Activated CD4-positive, CD25-positive, alpha-beta regulatory T cell (primary cell): ENCODE results near the gene COL28A1.
A peak's percentile ranks its signal among the peaks of the same experiment; 100 is the strongest.
"Not testable (repeated sequence)": the region's sequence is repeated elsewhere in the genome, so short reads cannot be mapped to it uniquely, and the experiment has no call there.

Experiments
- DNase-seq, 4 experiments: peaks; one replicate each; lab custom pipeline; 2025; lab: John Stamatoyannopoulos, UW

The COL28A1 gene

GRCh38 chr7:7464991-7465765 is 70.5 kb downstream of the COL28A1 start:
- not testable (repeated sequence) for DNase-seq

DNA sequence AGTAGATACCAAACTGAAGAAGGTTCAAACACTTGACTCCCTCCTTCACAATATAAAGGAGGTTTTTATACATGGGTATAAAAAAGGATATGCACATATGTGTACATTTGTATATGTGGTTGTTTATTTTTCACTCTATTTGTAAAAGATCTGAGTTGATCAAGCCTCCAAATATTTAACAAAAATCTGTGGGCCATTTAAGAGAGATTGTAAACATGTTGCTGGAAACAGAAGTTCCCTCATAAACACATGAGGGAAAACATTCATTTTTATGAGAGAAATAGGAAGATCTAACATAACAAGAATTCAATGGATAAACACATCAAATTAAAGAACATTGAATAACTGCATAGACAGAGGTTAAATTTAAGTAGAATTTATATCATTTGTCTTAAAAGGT is 81.7 kb downstream of the COL28A1 start:
- DNase-seq, result no peak

GRCh38 chr7:7452652-7453051 is 83.0 kb downstream of the COL28A1 start:
- no peak for DNase-seq

GRCh38 chr7:7452119-7452518 is 83.6 kb downstream of the COL28A1 start:
- DNase-seq, result no peak

DNA sequence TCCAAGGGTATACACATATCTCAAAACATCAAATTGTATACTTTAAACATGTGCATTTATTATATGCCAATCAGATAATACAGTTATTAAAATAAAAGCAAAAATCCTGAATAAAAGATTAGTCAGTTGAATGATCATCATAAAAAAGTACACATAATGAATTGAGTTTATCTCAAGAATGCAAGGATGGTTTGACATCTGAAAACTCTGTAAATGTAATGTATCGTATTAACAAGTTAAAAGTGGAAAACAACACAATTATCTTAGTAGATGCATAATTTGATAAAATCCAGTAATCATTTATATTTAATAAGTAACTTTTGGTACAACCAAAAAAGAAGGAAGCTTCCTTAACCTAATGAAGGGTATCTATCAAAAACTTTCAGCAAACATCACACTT is 86.6 kb downstream of the COL28A1 start:
- no peak for DNase-seq

GRCh38 chr7:7446616-7447015 is 89.1 kb downstream of the COL28A1 start:
- DNase-seq, result no peak

DNA sequence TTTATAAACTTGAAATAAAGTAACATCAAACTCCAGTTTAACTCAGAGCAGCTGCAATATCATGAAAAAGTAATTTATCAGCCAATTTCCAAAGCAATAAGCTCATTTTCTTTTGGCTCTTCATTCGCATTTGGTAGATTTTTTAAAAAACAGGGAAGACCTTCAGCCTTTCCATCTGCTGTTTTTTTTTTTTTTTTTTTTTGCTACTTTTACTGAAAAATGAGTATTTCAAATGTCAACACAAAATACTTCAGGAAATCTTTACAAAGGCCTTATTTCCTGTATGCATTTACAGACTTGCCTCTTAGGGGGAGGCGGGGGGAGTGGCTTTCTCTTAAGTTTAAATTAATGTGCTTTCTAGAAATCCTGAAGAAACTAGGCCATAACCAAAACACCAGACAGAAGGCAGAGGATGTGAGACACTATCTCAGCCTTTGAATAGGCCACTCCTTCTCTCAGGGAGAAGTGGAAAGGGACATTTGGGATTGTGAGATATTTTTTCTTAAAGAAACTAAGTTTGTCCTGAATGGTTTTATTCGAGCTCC is 91.8 kb downstream of the COL28A1 start:
- DNase-seq, result no peak

GRCh38 chr7:7439564-7439963 is 96.1 kb downstream of the COL28A1 start:
- DNase-seq, result no peak

DNA sequence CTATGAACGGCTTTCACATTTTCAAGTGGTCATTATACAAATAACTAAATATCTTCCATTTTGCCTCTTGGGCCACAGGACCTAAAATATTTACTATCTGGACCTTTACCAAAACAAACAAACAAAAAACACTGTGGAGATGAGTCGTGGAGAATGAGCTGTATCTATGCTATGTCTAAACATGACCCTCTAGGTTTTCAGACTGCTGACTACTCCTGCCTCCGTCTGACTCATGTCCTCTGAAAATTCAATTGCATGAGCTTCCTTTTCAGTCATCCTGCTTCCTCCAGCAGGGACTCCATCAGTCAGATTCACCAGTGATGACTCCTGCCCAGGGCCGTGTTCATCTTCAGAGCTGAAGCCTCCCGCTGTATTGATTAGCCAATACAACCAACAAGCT is 96.8 kb downstream of the COL28A1 start:
- no peak for DNase-seq

GRCh38 chr7:7435978-7436377 is 99.7 kb downstream of the COL28A1 start:
- DNase-seq, result no peak

DNA sequence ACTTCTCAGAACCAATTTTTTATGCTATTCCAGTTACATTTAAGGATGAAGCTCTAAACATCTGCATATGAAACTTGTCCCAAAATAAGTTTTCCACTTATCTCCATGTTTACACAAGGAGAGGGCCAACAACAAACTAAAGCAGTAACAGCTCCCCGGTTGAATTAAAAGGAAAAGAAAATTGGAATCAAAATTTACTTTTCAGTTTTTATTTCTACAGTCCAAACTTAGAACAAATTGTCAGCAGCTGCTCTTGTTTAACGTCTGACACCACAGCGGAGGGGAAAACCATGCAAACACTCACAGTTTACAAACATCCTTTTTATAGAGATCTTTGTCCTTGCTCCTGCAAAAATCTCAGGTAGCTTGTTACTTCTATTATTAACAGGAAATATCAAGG is 101.3 kb downstream of the COL28A1 start:
- DNase-seq, result no peak

- DNase-seq, result no peak
These were observed 101.9 kb downstream of the COL28A1 start for GRCh38 chr7:7433811-7434210.

- no peak for DNase-seq
These were observed 102.7 kb downstream of the COL28A1 start for GRCh38 chr7:7432979-7433378.

DNA sequence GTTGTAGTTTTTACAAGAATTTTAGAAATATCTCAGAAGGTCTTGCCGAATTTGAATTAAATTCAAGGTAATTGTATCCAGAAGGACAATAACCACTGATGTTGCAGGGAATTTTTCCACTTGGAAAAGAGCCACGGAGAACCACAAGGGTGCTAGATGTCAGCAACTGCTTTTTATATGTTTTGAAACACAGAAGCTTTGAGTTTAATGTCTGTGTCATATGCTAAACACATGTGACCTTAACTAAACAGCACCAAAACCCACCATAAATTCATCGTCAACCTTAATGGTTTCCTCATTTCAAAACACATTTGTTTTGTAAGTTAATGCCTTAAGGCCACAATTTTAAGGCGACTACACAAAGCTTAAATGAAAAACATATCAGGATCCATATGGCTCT is 106.9 kb downstream of the COL28A1 start:
- DNase-seq, result no peak

- DNase-seq, result no peak
These were observed 108.3 kb downstream of the COL28A1 start for GRCh38 chr7:7427363-7427762.

DNA sequence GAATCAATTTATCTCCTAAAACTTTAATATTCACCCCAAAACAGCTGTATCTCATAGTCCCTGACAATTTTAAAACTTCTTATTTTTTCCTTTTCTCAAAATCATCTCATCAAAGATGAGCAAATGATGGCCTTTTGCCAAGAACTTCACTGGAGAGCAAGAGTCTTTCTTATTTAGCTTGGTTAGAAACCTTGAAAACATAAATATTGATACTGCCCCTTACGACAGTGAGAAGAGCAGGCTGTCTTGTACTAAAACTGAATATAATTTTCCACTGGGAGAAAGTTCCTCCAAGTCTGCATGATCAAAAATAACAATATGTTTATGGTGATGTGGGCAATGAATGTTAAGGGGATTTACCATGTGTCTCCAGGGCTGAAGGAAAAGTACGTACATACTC is 109.0 kb downstream of the COL28A1 start:
- no peak for DNase-seq

- no peak for DNase-seq
These were observed 110.4 kb downstream of the COL28A1 start for GRCh38 chr7:7425321-7425720.

DNA sequence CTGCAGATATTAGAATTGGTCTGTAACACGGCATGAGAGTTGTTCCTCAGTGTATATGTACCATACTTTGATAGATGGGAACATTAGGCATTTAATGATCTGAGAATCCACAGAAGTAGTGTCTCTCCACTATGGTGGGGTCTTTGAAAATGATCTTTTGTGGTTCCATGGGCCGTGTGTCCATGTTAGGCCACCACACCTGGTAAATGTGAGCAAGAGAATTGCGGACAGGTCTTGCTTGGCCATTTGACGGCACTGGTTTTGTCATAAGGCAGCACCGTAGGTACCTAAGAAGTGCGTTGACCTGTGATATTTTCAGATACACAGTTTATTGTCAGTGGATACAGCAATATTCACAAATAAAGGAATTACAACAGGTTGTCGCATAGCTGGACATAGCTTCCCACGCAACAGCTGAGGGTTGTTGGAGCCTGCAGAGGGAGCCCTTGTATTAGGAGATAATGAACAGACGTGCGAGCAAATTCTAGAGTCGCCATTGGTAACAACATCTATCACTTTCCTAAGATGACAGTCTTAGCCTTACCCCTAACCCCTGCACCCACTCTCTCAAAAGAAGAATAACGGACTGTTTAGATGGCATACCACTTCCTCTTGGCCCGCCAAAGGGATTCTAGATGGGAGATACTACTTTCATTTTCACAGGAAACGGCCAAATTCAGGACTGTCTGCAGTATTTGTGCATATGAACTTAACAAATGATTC is 111.4 kb downstream of the COL28A1 start:
- DNase-seq, result peak in 2 of 4 experiments; percentile 0 to 1

GRCh38 chr7:7422641-7423040 is 113.0 kb downstream of the COL28A1 start:
- DNase-seq, result no peak

DNA sequence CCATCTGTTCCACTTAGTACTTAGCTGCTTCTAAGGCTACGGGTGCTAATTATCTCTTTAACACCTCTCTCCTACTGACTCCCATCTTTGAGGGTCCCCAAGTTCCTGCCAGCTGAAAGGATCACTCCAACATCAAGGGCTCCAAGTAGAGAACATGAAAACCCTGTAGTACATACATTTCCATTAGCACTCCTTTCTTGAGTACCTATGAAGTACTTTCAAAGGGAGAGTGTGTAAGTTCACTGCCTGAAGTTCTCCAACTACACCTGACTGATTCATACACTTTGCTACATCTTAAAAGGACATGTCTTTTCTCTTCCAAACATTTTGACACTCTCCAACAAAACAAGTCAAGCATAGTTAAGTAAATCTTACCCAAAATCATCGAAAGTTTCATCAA is 113.8 kb downstream of the COL28A1 start:
- DNase-seq, result no peak

GRCh38 chr7:7418997-7419396 is 116.7 kb downstream of the COL28A1 start:
- DNase-seq, result no peak

GRCh38 chr7:7417851-7418250 is 117.8 kb downstream of the COL28A1 start:
- DNase-seq, result no peak

- DNase-seq, result no peak
These were observed 118.3 kb downstream of the COL28A1 start for GRCh38 chr7:7417414-7417813.
